OCI-LY3 (cell line): ENCODE measurements around the gene PBX3.

Experiments used
- H2AFZ ChIP-seq: fragments of 200-600, 300-600 bp; shearing (Covaris generic); 2 replicates; pipeline ENCODE4 v1.6.0; 2014; ENCODE audit warnings: antibody characterized with exemption, low read depth, low read length
- H3K27ac ChIP-seq: fragments of 200-600, 300-600 bp; sonication (generic); 2 replicates; pipeline ENCODE4 v1.5.1; 2014; ENCODE audit warnings: mild to moderate bottlenecking, low read length, moderate library complexity, mixed read lengths
- H3K27me3 ChIP-seq: fragments of 200-600, 300-600 bp; sonication (generic); 2 replicates; pipeline ENCODE4 v1.6.1; 2014; ENCODE audit warnings: low read depth, low read length, mixed read lengths
- H3K36me3 ChIP-seq: fragments of 200-600, 300-600 bp; sonication (generic); replicated peaks from 2 replicates; pipeline ENCODE3; 2014; ENCODE audit warnings: low read depth, low read length, mixed read lengths
- H3K4me1 ChIP-seq: fragments of 300-600, 200-600 bp; sonication (generic); 2 replicates; pipeline ENCODE4 v1.6.1; 2014; ENCODE audit warnings: low read length, mixed read lengths
- H3K4me2 ChIP-seq: fragments of 200-600, 300-600 bp; sonication (generic); 2 replicates; pipeline ENCODE4 v1.6.1; 2014; ENCODE audit warnings: low read length, mixed read lengths
- H3K4me3 ChIP-seq: fragments of 300-600, 200-600 bp; sonication (generic); 2 replicates; pipeline ENCODE4 v1.5.1; 2014; ENCODE audit warnings: antibody characterized with exemption, mild to moderate bottlenecking, low read length, moderate library complexity
- H3K79me2 ChIP-seq: fragments of 300-600, 200-600 bp; shearing (Covaris generic); 2 replicates; pipeline ENCODE4 v1.6.1; 2014; ENCODE audit warnings: mild to moderate bottlenecking, low read length, mixed read lengths
- H3K9ac ChIP-seq: fragments of 300-600, 200-600 bp; shearing (Covaris generic); 2 replicates; pipeline ENCODE4 v1.6.0; 2014; ENCODE audit warnings: mild to moderate bottlenecking, low read length, moderate library complexity
- H3K9me3 ChIP-seq: fragments of 200-600, 300-600 bp; shearing (Covaris generic); 2 replicates; pipeline ENCODE4 v1.6.1; 2014; ENCODE audit warnings: low read length, mixed read lengths; ENCODE audit not compliant: insufficient read depth
- H4K20me1 ChIP-seq: fragments of 200-600, 300-600 bp; sonication (generic); 2 replicates; pipeline ENCODE4 v1.6.1; 2016; ENCODE audit warnings: low read length, mixed read lengths; ENCODE audit not compliant: insufficient read depth
- EZH2phosphoT487 ChIP-seq: fragments of 200-600 bp; shearing (Covaris generic); IDR thresholded peaks from 2 replicates; pipeline ENCODE4 v1.6.1; 2018; ENCODE audit warnings: antibody characterized with exemption, mixed run types, low read depth
- TF ChIP-seq, protein P1 (sequence below): fragments of 200-600, 300-600 bp; sonication (generic); IDR thresholded peaks from 2 replicates; pipeline ENCODE4 v1.5.1; 2014; ENCODE audit warnings: antibody characterized with exemption, low read length, low read depth

PBX3 gene

GRCh38 chr9:125748446-125749099 is 1.4 kb downstream of the PBX3 start:
- H3K27ac ChIP-seq, result no peak overlapping the region
- TF ChIP-seq, protein P1, sequence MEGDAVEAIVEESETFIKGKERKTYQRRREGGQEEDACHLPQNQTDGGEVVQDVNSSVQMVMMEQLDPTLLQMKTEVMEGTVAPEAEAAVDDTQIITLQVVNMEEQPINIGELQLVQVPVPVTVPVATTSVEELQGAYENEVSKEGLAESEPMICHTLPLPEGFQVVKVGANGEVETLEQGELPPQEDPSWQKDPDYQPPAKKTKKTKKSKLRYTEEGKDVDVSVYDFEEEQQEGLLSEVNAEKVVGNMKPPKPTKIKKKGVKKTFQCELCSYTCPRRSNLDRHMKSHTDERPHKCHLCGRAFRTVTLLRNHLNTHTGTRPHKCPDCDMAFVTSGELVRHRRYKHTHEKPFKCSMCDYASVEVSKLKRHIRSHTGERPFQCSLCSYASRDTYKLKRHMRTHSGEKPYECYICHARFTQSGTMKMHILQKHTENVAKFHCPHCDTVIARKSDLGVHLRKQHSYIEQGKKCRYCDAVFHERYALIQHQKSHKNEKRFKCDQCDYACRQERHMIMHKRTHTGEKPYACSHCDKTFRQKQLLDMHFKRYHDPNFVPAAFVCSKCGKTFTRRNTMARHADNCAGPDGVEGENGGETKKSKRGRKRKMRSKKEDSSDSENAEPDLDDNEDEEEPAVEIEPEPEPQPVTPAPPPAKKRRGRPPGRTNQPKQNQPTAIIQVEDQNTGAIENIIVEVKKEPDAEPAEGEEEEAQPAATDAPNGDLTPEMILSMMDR, result no peak
- no peak for TF ChIP-seq EZH2phosphoT487
- peaks cover 15% of the 10 kb centered on the region for H3K27me3 ChIP-seq
- peak overlapping the region; percentile 66 for H3K9ac ChIP-seq
- H4K20me1 ChIP-seq, result no peaks in the 10 kb centered on the region
- H2AFZ ChIP-seq, result no peak overlapping the region
- no peaks in the 10 kb centered on the region for H3K36me3 ChIP-seq
- peak overlapping the region; percentile 86 for H3K4me2 ChIP-seq
- H3K4me3 ChIP-seq, result peak overlapping the region; percentile 81
- peaks cover 19% of the 10 kb centered on the region for H3K4me1 ChIP-seq
- H3K9me3 ChIP-seq, result no peaks in the 10 kb centered on the region
- H3K79me2 ChIP-seq, result no peaks in the 10 kb centered on the region

DNA sequence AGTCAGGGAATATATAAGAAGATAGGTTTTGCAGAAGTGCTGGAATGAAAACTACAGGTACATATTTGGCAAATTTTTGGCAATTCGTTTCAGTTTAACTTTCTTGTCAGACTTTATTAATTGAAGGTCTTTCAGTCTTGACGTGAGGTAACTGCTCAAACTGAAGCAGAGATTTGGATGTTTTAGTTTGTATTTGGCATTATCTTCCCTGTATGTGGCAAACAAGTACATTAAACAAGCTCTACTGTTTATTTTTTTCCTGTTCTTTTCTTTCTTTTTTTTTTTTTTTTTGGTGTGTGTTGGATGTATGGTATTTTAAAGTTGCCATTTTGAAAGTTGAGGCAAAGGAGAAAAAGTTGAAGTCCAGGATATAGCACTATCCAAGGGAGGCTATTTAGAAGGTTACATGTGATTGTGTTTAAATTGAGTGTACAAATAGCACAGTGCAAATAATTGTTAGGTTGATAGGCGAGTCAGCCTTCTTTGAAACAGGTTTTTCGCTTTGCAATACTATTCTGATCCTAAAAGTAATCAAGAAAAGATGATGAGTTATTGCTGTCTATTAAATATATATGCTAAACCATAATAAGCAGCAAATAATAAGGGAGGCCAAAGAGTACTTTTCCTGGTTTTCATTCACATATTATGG is 2.2 kb downstream of the PBX3 start:
- Histone ChIP-seq H3K9me3 (no peaks in the 10 kb centered on the region), H3K9ac (no peak overlapping the region), H3K79me2 (no peaks in the 10 kb centered on the region), H3K4me3 (no peak overlapping the region), H3K4me2 (no peak overlapping the region), H3K36me3 (no peaks in the 10 kb centered on the region), H3K4me1 (peaks cover 16% of the 10 kb centered on the region), H4K20me1 (no peaks in the 10 kb centered on the region), H3K27me3 (peaks cover 10% of the 10 kb centered on the region; the same call in 1 of the 2 replicates), H3K27ac (no peak overlapping the region), H2AFZ (no peak overlapping the region)
- TF ChIP-seq, protein P1, result no peak

- H4K20me1 ChIP-seq, result no peaks in the 10 kb centered on the region
- no peak overlapping the region for H2AFZ ChIP-seq
- H3K4me3 ChIP-seq, result no peak overlapping the region
- TF ChIP-seq, protein P1, result no peak
- TF ChIP-seq EZH2phosphoT487, result no peak
- peaks cover 12% of the 10 kb centered on the region for H3K4me1 ChIP-seq
- no peaks in the 10 kb centered on the region for H3K36me3 ChIP-seq
- no peaks in the 10 kb centered on the region for H3K79me2 ChIP-seq
- no peak overlapping the region for H3K9ac ChIP-seq
- no peaks in the 10 kb centered on the region for H3K9me3 ChIP-seq
- H3K4me2 ChIP-seq, result no peak overlapping the region
- peaks cover 4% of the 10 kb centered on the region; the same call in 1 of the 2 replicates for H3K27me3 ChIP-seq
- no peak overlapping the region for H3K27ac ChIP-seq
Observed at GRCh38 chr9:125749951-125750626, 2.9 kb downstream of the PBX3 start.

GRCh38 chr9:125750627-125751011 is 3.4 kb downstream of the PBX3 start:
- no peaks in the 10 kb centered on the region for H3K79me2 ChIP-seq
- H3K4me2 ChIP-seq, result no peak overlapping the region
- no peak overlapping the region for H2AFZ ChIP-seq
- TF ChIP-seq EZH2phosphoT487, result no peak
- TF ChIP-seq, protein P1, result no peak
- H3K27ac ChIP-seq, result no peak overlapping the region
- H3K4me3 ChIP-seq, result no peak overlapping the region
- H3K27me3 ChIP-seq, result no peaks in the 10 kb centered on the region
- peaks cover 7% of the 10 kb centered on the region for H3K4me1 ChIP-seq
- H3K9me3 ChIP-seq, result no peaks in the 10 kb centered on the region
- H4K20me1 ChIP-seq, result no peaks in the 10 kb centered on the region
- no peak overlapping the region for H3K9ac ChIP-seq
- no peaks in the 10 kb centered on the region for H3K36me3 ChIP-seq
